Measurements from ENCODE around the gene PLEKHH3. TPM values are rescaled to one million over a fixed set of nuclear protein-coding genes. Genes with fewer than 3 reads are reported as not detected.
A peak's percentile ranks its signal among the peaks of the same experiment; 100 is the strongest.

Gene PLEKHH3, protein sequence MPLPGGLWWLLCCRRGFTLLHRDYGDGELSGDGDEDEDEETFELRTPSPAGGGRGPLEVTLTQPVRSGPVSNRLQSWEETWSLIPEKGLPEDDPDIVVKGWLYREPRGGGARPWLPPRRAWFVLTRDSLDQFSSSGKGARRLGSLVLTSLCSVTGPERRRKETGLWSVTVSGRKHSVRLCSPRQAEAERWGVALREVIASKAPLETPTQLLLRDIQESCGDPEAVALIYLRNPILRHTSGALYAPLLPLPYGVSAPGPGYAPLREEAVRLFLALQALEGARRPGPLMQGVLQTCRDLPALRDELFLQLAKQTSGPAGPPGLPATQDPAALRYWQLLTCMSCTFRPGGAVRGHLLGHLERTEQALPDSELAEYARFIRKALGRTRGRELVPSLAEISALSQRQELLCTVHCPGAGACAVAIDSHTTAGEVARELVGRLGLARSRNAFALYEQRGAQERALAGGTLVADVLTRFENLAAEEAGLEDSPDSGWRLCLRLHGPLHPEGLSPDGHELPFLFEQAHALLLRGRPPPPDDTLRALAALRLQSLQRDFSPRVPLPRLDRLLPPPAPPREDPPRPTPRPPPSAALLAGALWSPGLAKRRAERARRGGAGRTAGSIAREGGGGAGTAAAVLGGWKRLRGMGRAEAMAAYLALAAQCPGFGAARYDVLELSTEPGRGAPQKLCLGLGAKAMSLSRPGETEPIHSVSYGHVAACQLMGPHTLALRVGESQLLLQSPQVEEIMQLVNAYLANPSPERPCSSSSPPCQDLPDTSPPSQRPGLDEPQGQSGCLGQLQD
- total RNA-seq = 100 to 1,000 TPM in 1 of 2 donors, 10 to 100 TPM in 1; 63.0 to 105 TPM

DNA sequence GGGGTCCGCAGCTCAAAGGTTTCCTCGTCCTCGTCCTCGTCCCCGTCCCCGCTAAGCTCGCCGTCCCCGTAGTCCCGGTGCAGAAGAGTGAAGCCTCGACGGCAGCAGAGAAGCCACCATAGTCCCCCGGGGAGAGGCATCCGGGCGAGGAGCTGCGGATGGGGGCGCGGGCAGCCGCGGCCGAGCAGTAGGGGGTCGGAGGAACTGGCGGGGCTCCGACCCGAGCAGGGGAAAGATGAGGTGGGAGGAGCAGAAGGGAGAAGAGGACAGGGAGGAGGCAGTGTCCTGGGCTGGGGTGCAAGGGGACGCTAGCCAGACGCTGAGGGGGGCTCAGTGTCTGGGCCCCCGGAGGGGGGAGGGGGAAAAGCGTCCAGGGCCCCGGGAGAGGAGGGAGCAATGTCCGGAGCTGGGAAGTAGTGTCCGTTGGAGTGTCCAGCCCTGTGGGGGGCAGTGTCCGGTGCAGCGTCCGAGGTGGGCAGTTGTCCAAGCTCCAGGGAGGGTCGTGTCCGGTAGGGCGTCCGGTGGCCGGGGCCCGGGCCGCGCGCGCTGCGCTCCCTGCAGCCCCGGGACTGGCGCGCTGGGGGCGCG lies at the start of gene PLEKHH3:
TSS of gene PLEKHH3 (minus strand) at position 571 of the 588 bp plus-strand sequence. CDS start at position 140, 431 bp downstream.
- DNase-seq = no peak
- no peak for ATAC-seq
- no peaks in the 10 kb centered on the region for H3K27me3 ChIP-seq
- 0 to 1% methylated on average over 30 to 51 of the region's 51 CpGs for WGBS, 2 donors
- intact Hi-C loops (cut with DNase I) = no loop called here
- H3K36me3 ChIP-seq (replicated peaks in 1 of 2; ENCODE audit: insufficient read depth in 1 of 2, low read depth in 2 of 2) = peaks cover 5 to 7% of the 10 kb centered on the region in 2 donors
- H3K4me3 ChIP-seq = peak within 1 kb of the TSS; percentile 97 to 98
- TF ChIP-seq, protein P1, sequence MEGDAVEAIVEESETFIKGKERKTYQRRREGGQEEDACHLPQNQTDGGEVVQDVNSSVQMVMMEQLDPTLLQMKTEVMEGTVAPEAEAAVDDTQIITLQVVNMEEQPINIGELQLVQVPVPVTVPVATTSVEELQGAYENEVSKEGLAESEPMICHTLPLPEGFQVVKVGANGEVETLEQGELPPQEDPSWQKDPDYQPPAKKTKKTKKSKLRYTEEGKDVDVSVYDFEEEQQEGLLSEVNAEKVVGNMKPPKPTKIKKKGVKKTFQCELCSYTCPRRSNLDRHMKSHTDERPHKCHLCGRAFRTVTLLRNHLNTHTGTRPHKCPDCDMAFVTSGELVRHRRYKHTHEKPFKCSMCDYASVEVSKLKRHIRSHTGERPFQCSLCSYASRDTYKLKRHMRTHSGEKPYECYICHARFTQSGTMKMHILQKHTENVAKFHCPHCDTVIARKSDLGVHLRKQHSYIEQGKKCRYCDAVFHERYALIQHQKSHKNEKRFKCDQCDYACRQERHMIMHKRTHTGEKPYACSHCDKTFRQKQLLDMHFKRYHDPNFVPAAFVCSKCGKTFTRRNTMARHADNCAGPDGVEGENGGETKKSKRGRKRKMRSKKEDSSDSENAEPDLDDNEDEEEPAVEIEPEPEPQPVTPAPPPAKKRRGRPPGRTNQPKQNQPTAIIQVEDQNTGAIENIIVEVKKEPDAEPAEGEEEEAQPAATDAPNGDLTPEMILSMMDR (IDR thresholded peaks at IDR 0.05) = peak in 3 of 7 experiments; percentile 14 to 16 (median 16)
- peak; percentile 76 to 89 (median 81) for TF ChIP-seq POLR2A (IDR thresholded peaks at IDR 0.05)
- H3K4me1 ChIP-seq = peaks cover 70% of the 10 kb centered on the region
- H3K27ac ChIP-seq = peak within 1 kb of the TSS; percentile 91 to 97 (median 93)
- H3K9me3 ChIP-seq = no peaks in the 10 kb centered on the region

DNA sequence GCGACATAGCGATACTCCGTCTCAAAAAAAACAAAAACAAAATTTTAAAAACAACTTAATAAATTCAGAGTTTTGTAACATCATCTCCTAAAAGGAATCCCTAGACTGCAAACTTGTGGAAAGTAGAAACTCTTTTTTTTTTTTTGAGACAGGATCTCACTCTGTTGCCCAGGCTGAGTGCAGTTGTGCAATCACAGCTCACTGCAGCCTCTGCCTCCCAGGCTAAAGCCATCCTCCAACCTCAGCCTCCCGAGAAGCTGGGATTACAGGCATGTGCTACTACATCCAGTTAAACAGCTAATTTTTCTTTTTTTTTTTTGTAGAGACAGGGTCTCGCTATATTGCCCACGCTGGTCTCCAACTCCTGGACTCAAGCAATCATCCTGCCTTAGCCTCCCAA lies 48.3 kb upstream of the PLEKHH3 start:
- Histone ChIP-seq H3K4me3 (no peak overlapping the region), H3K36me3 (replicated peaks in 1 of 2; ENCODE audit: insufficient read depth in 1 of 2, low read depth in 2 of 2) (peaks cover 9 to 23% of the 10 kb centered on the region in 2 donors), H3K4me1 (no peaks in the 10 kb centered on the region), H3K27ac (no peak overlapping the region), H3K9me3 (no peaks in the 10 kb centered on the region), H3K27me3 (no peaks in the 10 kb centered on the region)
- TF ChIP-seq, protein P1 (IDR thresholded peaks at IDR 0.05) = no peak
- TF ChIP-seq POLR2A (IDR thresholded peaks at IDR 0.05) = no peak
- ATAC-seq (no peak), DNase-seq (no peak)
- 94 to 97% methylated on average over 6 of the region's 6 CpGs for WGBS, 2 donors
- intact Hi-C loops (cut with DNase I) = loop anchor here (10.0 kb wide), 1 partner anchor 100 kb away; the partner anchor contains the start of gene BECN1

DNA sequence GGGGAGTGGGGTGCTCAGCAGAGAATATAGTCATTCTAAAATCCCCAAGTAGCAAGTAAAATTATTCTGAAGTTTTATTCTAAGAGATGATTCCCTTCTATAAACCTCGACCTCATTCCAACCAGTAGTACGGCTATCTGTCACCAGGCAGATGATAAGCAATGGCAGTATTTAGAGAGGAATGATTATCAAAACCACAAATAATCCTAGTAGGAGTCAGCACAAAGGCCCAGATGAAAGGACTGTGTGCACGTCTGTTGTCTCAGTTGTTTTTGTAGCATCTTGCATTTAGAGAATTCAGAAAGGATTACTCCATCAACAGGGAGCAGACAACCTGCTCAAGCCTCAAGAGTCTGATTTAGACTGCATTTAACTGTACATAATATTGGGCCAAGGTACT lies 46.8 kb upstream of the PLEKHH3 start:
- no peak for DNase-seq
- Histone ChIP-seq H3K27ac (no peak overlapping the region), H3K4me3 (no peak overlapping the region), H3K9me3 (no peaks in the 10 kb centered on the region), H3K4me1 (no peaks in the 10 kb centered on the region), H3K36me3 (replicated peaks in 1 of 2; ENCODE audit: insufficient read depth in 1 of 2, low read depth in 2 of 2) (peaks cover 12 to 32% of the 10 kb centered on the region in 2 donors), H3K27me3 (no peaks in the 10 kb centered on the region)
- TF ChIP-seq, protein P1 (IDR thresholded peaks at IDR 0.05) = no peak
- TF ChIP-seq POLR2A (IDR thresholded peaks at IDR 0.05) = no peak
- WGBS, 2 donors = 64 to 65% methylated on average over 3 of the region's 3 CpGs
- intact Hi-C loops (cut with DNase I) = loop anchor here (10.0 kb wide), 1 partner anchor 101 kb away; the partner anchor contains the start of gene BECN1
- no peak for ATAC-seq

DNA sequence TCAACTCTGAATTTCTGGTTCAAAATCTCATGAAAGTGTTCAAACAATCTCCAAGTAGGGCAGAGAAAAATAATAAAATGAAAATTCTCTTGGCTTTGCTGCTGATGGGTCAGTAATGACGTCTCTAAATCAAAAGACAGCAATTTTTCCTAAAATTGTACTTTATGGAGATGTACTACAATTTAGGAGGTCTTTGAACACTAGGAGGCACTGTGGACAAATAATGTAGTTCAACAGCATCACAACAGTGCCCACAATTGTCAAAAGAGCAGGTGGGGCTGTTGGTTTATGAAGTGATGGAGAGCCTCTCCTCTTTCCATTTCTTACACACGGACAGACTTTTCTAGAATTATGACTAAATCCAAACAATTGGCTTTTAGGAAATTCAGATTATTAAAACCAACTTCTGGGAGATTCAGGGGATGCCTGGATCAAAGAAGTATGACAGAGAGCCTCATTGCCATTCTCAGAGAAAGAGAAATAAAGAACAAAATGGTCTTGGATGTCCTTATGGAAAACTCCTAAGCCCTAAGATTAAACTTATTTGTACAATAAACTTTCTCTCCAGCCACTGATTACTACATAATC lies 44.3 kb upstream of the PLEKHH3 start:
- H3K4me1 ChIP-seq = no peaks in the 10 kb centered on the region
- no peak for TF ChIP-seq POLR2A (IDR thresholded peaks at IDR 0.05)
- TF ChIP-seq, protein P1 (IDR thresholded peaks at IDR 0.05) = peak; percentile 38 to 78 (median 68)
- H3K36me3 ChIP-seq (replicated peaks in 1 of 2; ENCODE audit: insufficient read depth in 1 of 2, low read depth in 2 of 2) = peaks cover 11 to 47% of the 10 kb centered on the region in 2 donors
- DNase-seq (peak; percentile 19 to 58 (median 33)), ATAC-seq (peak; percentile 71)
- intact Hi-C loops (cut with DNase I) = loop anchor here (10.0 kb wide), 1 partner anchor 104 kb away; the partner anchor contains the start of gene BECN1
- no peak overlapping the region for H3K4me3 ChIP-seq
- H3K9me3 ChIP-seq = no peaks in the 10 kb centered on the region
- no peak overlapping the region for H3K27ac ChIP-seq
- no peaks in the 10 kb centered on the region for H3K27me3 ChIP-seq
- WGBS, 2 donors = 14 to 15% methylated on average over 2 of the region's 2 CpGs

Data from body of pancreas (tissue), 4 donors.